HG02610 (cell line): ENCODE data around the gene OPHN1.
"Not testable (repeated sequence)": the region's sequence is repeated elsewhere in the genome, so short reads cannot be mapped to it uniquely, and the experiment has no call there.

Experiments
- ATAC-seq: cut with Tn5 transposase; IDR thresholded peaks from one replicate; pipeline ENCODE4 v1.9.1; 2021; ENCODE audit warnings: mild to moderate bottlenecking, moderate library complexity; ENCODE audit not compliant: unreplicated experiment

The OPHN1 gene

DNA sequence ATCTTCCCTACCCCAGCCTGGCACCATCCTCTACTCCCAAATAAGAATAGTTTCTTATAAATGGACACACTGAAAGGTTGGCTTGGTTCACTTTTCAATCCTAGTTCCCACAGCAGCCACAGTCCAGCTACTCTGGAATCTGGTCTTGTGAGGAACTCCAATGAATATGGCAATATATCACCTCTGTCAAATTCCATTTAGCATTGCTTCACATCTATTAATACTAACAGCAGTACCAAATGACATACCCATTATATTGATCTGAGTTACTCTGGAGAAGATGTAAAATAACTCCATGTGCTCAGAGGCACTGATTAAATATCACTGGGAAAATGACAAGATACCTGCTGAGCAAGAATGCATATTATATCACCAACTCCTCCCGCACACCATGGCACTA lies 8.6 kb downstream of the OPHN1 start:
- no peak for ATAC-seq

DNA sequence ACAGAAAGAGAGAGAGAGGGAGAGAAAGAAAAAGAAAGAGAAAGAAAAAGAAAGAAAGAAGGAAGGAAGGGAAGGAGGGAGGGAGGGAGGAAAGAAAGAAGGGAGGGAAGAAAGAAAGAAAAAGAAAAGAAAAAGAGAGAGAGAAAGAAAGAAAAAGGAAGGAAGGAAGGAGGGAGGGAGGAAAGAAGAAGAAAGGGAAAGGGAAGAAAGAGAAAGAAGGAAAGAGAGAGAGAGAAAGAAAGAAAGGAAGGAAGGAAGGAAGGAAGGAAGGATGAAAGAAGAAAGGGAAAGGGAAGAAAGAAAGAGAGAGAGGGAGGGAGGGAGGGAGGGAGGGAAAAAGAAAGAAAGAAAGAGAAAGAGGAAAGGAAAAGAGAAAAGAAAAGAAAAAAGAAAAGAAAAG lies 10.8 kb downstream of the OPHN1 start:
- ATAC-seq = no peak

DNA sequence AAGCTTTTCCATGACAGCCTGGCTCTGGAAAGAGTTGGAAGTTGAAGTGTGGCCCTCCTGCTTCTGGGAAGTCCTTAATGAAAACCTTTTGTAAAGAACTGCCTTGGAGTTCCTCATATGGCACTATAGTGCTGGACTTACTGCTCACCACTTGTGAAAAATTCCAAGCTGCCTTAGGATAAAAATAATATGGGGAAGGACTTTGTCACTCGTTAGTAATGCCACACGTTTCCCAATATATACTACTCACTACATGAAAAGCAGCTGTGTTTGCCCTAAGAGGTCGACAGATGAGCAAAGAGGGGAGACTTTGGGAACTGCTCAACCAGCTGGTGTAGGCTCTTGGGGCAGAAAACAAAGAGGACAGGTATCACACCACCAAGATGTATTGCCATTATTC lies 11.7 kb downstream of the OPHN1 start:
- ATAC-seq = no peak

DNA sequence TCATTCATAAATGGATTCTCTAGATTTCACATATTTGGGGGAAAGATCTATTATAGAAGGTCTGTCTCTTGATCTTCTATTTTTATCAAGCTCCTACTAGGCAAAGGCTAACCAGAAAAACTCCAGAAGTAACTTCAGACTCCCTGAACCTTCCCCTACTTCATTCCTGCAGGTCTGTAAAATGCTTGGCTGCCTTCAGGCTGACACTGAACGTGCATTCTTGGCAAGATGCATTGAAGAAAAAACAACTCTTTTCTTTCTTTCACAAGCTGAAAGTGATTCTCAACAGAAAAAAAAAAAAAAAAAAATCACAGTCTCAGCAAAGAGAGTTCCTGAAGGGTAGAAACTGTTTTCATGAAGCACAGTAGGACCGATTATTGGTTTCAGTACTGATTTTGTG lies 12.7 kb downstream of the OPHN1 start:
- ATAC-seq = no peak

DNA sequence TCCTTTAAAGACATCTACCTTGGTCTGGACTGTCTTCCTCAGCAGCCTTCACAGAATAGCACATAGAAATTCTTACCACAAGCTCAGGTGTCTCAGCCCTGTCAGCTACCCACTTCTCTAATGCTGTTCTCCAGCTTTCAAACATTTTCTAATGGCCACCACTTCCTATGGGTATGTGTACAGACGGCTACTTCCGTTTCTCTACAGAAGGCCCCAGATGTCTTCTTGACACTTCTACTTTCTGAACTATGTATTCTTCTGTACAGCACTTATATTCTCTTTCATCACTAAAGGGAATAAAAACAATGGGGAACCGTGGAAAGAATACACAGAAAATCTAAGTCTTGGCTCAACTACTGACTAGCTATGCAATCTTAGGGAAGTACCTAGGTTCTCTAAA lies 13.3 kb downstream of the OPHN1 start:
- ATAC-seq = no peak

DNA sequence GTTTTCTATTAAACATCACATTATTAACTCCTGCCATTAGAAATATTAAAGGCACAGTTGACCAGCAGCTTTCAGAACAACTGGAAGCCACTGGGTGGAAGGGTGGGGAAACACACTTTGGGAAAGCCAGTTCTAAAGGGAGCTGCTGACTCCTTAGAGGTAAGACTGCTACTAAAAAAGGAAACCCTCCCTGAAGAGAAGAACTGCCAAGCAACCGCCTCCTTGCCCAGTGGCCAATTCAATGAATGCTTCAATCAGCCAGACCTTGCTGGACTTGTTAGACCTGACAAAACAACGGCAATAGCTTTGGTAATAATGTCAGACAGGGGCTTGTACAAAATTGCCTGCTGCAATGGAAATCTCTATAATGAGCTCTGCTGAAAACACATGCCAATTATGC lies 15.6 kb downstream of the OPHN1 start:
- no peak for ATAC-seq

DNA sequence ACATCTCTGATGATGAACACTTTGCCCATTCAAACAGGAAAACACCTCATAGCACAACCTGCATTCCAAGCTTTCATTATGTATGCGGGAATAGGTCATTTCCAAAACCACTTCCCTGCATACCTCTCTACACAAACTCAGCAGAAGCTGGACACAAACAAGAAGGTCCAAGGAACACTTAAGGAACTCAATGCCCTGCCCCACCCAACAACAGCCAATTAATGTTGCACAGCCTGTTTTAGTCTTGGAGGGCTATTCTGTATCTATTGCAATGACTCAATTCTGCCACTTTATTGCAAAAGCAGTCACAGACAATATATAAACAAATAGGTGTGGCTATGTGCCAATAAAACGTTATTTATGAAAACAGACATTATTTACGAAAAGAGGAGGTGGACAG lies 16.7 kb downstream of the OPHN1 start:
- no peak for ATAC-seq

DNA sequence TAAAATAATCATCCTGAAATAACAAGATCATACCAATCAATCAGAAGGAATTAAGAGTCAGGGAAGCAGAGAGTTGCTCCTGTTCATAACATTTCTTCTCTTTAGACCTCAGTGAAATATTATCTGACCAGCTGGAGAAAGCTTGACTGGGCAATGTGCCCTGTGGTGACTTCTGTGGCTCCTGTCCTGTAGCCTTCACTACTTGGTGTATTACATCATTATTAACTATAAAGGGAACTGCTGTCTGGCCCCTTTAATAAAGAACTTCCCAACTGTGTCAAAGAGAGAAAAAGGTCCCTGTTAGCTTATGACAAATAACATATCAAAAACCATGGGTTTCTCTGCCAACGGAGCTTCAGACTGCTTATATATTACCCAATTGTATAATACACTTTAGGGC lies 18.0 kb downstream of the OPHN1 start:
- no peak for ATAC-seq

DNA sequence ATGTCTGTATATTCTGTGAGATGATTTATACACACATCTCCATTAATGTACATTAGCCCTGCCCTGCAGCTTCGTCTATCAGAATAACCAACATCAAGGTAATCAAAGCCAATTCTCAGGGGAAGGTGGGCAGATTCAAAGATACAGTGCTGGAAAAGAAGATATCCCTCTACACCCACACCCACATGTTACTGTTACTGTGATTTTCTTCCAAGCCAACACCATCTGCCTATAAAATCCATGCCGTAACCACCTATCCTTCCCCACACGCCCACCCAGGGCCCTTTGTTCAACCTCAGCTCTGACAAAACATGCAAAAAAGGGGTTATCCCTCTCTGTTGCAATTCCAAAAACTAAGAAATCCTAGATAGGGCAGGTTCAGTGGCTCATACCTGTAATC lies 20.0 kb downstream of the OPHN1 start:
- ATAC-seq = no peak

DNA sequence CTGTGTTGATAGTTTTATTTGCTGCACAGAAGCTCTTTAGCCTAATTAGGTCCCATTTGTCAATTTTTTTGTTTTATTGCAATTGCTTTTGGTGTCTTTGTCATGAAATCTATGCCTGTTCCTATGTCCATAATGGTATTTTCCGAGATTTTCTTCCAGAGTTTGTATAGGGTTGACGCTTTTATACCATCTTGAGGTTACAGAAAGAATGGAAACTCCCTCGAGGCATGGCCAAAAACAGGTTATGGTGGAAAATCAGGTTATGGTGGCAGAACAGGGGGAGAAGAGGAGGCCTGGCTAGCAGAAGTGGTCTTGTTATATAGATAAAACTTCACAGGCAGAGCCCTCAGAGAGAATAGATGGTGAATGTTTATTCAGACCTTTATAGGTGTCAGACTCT lies 21.6 kb downstream of the OPHN1 start:
- no peak for ATAC-seq

DNA sequence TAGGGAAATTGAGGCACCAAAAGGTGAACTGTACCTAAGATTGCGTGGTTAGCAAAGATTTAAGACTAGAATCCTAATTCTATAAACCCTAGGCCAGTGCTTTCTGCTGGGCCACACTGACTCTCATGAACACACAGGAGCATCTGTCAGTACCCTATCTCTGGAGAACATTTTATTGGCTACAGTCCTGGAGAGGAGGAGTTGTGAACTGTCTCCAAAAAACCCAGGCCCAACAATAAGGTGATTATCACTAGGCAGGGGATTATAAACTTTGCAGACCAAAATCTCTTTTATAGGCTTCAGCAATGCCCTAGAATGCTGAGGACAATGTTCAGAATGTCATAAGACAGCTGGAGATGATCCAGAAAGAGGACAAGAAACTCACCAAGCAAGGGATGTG lies 24.1 kb downstream of the OPHN1 start:
- ATAC-seq = no peak

DNA sequence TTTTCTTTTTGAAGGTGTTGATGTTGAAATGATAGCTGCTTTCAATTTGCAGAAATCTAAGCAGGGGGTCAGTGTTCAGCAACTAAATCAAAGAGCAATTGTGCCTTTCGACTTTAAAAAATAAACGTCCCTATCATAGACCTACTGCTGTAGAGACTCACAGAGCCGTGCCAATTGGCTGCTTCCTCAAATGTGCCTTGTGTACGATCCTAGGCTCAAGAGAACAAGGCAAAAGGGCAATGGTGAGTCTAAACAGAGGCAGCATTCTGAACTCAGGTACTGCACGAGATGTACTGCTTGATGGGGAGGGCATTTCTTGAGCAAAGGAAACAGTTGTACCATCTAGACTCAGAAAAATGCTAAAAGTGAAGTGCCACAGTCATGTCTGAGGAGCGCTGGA lies 29.8 kb downstream of the OPHN1 start:
- no peak for ATAC-seq

DNA sequence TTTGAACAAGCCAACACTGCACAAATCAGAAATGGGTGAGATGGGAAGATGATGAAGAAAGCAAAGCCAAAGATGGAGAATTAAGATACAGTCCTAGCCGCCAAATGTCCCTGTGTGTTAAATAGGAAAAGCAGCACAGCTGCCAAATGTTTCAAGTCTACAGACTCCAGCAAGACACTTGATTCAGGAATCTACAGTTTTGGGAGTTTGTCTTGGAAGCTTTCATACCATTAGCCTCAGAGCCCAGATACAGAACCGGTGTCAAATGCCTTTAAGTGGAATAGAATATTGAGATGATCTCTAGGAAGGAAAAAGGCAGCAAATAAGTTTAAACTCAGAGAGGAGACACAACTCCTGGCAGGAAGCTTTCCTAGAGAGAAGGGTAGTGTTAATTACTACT lies 30.3 kb downstream of the OPHN1 start:
- no peak for ATAC-seq

DNA sequence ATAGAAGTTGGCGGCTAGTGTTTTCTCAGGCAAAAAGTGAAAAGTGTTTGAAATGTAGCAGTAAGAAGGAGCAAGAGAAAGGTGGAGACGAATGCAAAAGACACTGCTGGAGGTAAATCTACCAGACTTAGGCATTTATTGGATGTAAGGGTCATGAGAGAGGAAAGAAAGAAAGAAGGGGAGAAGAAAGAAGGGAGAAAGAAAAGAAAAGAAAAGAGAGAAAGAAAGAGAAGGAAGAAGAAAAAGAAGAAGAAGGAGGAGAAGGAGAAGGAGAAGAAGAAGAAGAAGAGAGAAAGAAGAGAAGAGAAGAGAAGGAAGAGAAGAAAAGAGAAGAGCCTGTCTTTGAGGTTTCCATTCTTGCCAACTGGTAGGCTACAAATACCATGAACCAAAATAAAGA lies 31.2 kb downstream of the OPHN1 start:
- ATAC-seq = no peak

DNA sequence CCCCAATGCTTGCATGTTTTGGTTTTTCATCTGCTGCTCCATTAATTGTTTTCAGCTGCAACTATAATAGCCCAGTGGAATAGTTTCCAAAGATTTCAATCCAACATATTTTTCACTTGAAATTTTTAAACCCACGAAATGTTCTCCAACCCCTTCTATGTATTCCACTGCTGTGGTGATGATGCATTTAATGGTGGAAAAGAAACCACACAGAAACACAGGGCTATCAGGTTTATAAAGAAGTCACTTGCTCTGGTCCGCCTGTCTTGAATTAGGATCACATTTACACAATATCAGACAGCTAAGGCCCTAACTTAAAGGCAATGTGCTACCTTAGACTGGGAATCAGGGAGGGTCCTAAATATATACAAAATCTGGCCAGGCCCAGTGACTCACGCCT lies 35.0 kb downstream of the OPHN1 start:
- no peak for ATAC-seq

DNA sequence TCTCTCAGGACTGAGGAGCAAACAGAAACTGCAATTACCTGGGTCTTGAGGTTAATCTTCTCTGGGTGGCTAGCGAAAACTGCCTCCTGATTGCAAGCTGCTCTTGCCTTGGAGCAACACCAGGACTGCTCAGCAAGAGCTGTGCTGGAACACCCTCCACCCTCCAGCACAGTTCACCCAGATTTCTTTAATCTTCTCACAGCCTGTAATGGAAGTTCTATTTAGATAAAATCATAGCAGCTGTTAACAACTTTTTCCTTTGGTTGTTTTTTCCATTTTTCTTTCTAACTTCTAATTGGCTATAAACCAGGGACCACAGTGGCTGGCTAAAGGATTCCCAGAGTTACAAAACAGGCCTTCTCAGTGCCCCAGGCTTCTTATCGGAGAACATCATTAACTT lies 36.3 kb downstream of the OPHN1 start:
- no peak for ATAC-seq

DNA sequence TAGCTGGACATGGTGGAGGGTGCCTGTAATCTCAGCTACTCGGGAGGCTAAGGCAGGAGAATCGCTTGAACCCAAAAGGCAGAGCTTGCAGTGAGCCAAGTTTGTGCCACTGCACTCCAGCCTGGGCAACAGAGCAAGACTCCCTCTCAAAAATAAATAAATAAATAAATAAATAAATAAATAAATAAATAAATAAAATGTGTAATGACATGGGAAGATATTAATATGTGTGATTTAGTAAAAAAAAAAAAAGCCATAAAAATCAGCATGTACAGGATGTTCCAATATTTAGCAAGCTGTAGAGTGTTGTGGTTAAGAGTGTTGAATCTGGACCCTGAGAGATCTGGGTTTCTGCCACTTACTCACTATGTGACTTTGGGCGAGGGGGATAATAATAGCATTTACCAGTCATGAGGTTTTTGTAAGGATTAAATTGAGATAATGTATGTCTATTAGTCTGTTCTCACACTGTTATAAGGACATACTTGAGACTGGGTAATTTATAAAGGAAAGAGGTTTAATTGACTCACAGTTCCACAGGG lies 43.8 kb downstream of the OPHN1 start:
- ATAC-seq = not testable (repeated sequence)

DNA sequence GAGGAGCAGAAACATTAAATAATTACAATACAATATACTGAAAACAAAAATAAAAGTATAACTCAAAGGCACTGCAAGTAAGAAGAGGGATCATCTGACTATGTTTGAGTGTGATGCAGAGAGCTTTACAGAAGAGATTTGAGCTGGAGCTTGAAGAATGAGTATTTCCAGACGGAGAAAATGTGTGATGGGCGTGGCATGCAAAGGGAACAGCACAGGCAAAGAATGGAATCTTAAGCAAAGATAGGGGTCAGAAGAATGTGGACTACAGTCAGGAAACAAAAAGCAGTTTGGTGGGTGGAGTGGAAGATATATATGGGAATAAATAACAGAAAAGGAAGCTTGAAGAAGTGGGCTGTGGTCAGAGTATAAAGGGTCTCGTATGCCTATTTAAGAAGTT lies 45.5 kb downstream of the OPHN1 start:
- ATAC-seq = no peak

DNA sequence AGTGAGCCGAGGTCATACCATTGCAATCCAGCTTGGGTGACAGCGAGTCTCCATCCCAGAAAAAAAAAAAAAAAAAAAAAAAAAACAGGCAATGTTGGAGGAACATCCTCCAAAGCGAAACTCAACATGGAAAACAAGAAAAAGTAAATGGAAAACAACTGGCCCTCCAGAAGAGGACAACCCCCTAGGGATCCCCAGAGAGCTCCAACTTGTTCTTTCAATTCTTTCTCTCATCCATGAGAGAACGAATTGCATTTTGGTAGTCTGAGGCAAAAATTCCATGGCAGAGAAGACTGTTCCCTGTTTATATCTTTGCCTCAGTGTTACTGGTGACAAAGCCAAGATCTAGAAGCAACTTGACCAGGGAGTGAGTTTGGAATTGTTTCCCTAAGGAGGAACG lies 49.8 kb downstream of the OPHN1 start:
- ATAC-seq = no peak

DNA sequence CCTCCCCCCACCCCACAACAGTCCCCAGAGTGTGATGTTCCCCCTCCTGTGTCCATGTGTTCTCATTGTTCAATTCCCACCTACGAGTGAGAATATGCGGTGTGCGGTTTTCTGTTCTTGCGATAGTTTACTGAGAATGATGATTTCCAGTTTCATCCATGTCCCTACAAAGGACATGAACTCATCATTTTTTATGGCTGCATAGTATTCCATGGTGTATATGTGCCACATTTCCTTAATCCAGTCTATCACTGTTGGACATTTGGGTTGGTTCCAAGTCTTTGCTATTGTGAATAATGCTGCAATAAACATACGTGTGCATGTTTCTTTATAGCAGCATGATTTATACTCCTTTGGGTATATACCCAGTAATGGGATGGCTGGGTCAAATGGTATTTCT lies 55.7 kb downstream of the OPHN1 start:
- not testable (repeated sequence) for ATAC-seq

DNA sequence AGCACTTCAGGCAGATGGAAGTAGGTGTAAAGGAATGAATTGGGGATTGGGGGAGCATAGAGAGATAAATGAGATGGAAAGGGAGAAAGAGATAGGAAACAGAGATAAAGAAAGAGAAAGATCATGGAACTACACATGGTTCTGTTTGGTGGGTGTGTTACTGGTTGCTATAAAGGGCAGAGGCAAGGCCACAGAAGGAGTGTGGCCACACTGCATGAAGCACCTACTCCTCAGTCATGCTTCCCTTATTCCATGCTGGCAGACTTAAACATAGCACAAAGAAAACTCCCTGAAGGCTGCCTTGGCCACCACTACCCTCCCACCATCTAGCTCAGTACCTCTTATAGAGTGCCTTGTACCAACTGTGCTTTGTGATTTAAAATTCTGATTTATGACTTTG lies 56.9 kb downstream of the OPHN1 start:
- no peak for ATAC-seq

DNA sequence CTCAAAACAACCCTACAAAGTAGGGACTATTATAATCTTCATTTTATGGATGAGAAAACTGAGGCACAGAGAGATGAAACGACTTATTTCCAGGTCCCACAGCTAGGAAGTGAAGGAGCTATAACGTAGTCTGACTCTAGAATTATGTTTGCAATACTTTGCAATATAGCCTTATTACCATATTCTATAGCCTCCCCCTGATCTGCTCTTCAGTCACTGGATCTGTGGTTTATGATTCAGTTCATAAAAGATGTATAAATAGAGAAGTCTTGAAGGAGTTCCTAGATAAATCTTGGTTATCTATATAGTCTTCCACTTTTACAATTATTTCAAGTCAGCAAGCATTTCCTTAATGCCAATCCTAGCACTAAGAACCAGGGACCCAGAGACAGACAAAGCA lies 57.5 kb downstream of the OPHN1 start:
- no peak for ATAC-seq

DNA sequence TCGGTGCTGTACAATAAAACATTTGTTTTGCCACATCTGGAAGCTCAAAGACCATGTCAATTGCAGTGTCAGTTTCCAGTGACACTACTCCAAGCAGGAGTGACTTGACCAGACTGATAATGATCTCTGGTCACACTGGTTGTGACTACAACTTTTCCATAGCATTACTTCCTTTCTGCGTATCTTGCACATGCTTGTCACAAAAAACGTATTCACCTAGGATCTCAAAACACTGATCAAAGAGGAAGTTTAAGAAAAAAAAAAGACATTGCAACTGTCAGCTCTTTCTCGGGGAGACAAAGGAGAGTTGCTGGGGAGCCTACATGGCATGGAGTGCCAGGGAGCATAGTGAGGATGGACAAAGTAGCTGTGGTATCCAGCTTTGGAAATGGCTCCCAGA lies 60.6 kb downstream of the OPHN1 start:
- no peak for ATAC-seq

DNA sequence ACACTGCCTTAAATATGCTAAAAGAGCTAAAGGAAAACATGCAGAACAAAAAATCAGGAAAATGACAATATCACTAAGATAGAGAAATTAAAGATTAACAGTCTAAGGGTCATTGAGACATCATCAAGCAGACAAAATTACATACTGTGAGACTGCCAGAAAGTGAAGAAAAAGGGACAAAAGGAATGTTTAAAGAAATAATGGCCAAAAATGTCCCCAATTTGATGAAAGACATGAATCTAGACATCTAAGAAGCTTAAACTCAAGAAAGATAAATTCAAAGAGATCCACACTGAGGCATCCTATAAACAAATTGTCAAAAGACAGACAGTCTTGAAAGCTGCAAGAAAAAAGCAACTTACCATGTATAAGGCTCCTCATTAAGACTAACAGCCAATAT lies 63.7 kb downstream of the OPHN1 start:
- ATAC-seq = no peak
